GM18517 (cell line): ENCODE results near the gene OR2H1.

Experiments
- ATAC-seq: cut with Tn5 transposase; IDR thresholded peaks from one replicate; pipeline ENCODE4 v1.9.1; 2021; ENCODE audit warnings: mild to moderate bottlenecking, moderate library complexity; ENCODE audit not compliant: unreplicated experiment

The OR2H1 gene

DNA sequence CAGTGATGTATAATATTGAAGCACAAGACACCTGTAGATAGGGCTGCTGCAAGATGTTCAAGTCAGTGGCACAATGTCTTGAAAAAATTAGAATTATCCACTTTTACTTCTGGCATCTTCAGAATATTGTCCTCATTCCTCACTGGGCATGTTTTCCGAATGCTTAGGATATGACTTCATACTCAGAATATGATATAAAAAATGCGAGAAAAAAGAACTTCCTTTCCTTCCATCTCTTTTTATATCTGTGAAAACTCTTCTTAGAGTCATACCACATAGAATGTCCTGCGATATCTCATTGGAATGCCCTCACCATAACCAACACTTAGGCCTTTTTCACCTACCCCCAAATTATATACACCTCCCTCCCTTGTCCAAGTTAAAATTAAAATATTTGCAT is 26.2 kb downstream of the OR2H1 start:
- no peak for ATAC-seq

DNA sequence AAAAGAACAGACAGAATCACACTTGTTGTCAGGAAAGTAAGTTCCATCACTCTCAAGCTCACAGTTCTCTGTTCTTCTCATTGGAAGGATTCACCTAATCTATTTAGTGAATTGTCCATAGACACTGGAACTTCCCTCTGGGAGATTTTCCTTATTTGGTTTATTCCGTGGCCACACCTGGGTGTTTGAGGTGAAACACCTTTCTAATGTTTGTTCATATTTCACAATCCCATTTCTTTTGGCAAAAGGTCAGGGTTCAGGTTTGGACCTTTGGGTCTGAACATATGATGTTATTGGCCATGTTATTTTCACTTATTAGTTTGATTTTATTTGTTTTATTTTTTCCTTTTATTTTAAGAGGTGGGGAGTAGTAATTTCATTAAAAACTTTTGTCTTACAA is 26.8 kb downstream of the OR2H1 start:
- ATAC-seq: no peak

DNA sequence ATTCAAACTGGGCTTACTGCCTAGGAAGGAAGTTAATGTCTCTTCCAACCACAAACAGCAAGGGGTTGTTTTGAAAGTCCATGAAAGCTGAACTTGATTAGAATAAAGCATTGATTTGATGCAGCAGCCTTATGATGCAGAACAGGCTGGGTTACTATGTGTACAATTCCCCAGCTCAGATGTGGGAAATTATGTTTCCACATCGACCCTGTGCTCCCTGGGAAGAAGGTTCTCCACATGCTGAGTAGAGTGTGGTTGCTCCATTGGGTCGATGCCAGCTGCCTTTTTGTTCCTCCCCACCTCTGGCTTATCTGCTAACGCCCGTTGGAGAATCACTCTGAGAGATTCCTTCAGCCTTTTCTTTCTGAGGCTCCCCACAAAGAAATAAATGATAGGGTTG is 29.6 kb downstream of the OR2H1 start:
- ATAC-seq: no peak

DNA sequence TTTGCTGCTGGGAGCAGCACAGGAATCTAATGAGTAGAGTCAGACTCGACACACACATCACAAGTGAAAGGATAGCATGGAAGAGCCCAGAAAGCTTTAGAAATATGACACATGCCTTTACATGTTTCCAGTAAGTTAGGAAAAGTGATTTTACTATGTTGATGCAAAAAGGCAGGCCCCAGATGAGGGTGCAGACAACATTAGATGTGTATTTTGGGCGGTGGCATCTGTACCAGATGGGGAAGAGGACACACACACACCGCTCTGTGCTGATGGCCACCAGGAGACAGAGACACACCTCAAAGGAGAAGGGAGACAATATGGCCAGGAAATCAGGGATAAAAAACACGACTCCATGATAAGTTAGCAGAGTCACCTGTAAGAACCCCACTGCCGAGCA is 30.2 kb downstream of the OR2H1 start:
- no peak for ATAC-seq

DNA sequence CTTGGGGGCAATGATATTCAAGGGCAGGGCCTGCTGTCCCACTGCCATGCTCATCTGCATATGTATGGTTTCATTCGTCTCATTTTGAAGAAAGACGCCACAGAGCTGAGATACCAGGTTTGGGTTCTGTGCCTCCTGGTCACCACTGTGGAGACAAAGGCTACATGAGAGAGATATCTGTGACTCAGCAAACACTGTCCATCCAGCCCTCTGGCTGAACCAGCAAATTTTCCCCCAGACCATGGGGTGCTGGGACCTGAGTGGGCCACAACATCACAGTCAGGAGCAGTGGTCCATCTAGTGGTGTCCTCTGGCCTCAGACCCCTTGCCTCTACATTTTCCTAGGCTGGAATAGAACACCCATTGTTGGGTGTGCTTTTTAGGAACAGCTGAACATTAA is 30.7 kb downstream of the OR2H1 start, which contains the start of gene MAS1L:
Gene MAS1L (minus strand): TSS at position 297 of the 400 bp plus-strand sequence. CDS start 54 bp downstream, at position 243.
- ATAC-seq: no peak

DNA sequence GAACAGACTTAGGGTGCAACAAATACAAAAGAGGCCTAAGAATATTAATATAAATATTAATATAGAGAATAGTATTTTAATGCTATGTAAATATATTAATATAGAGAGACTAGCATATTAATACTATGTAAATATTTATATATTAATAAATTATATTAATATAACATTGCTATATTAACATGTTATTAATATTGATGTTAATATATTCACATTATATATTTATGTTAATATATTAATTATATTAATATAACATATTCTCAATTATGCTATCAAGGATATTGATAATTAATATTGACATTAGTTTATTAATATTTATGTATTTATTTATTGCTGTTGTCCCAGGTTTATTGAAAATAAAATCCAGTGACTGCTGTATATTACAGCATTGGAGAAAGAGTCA is 31.9 kb downstream of the OR2H1 start:
- ATAC-seq: no peak

DNA sequence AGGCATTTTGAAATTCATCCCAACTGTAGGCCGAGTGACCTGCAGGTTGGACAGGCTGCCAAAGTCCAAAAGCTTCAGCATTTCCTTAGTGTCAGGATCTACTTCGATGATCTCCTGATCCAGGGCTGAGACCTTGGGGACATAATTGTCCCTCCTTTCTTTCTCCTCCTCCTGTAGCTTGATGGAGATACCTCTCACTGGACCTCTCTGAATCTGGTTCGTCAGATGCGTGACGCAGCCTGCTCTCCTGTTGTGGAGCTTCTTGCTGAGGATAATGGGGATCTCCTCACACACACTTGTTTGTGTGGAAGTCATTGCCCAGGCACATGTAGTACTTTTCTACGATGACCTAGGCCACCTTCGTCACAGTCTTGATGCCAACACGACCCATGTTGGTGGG is 32.3 kb downstream of the OR2H1 start:
- ATAC-seq: no peak

DNA sequence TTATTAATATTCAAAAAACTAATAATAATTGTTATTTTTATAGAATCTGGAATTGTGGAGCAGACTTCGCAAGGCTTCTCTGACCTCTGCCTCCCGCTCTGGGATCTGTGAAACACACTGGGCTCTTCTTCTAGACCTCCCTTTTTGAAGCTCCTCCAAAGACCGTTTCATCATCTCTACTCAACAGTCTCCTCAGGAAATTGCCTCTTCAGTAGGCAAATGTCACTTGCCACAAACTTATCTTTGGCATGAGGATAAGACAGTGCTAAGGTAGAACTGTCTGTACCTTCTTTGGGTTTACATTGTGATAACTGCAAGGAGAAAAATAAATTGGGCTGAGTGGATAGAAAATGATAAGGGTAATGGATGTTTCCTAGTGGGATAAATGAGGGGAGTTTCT is 33.1 kb downstream of the OR2H1 start:
- no peak for ATAC-seq

DNA sequence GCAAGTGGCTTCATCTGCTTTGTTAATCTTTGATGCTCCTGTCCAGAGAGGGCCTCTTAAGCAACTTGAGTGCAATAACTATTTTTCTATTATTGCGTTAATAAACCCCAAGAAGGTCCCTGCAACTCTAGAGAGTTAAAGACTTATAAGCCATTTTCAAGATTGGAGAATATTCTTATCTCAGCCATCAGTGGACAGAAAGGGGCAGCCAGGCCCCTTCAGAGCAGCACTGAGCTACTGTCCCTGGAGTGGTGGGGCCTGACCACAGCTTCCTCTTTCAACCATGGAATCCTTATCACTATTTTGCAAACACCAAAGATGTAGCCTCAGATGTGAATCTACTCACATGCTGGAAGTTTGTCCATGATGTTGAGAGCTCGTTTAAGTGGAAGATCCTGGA is 33.6 kb downstream of the OR2H1 start:
- ATAC-seq: no peak

DNA sequence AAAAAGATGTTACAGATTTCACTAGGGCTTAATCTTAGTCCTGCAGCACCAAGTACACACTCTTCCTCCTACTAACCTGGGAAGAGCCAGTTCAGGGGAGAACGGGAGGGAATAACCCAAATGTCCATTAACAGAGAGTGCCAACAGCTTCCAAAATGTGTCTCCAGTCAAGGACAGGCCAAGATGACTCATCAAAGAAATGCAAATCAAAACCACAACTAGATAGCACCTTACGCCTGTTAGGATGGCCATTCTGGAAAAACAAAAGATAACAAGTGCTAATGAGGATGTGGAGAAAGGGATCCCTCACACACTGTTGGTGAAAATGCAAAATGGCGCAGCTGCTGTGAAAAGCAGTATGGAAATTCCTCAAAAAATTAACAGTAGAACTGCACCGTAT is 34.6 kb downstream of the OR2H1 start:
- no peak for ATAC-seq

DNA sequence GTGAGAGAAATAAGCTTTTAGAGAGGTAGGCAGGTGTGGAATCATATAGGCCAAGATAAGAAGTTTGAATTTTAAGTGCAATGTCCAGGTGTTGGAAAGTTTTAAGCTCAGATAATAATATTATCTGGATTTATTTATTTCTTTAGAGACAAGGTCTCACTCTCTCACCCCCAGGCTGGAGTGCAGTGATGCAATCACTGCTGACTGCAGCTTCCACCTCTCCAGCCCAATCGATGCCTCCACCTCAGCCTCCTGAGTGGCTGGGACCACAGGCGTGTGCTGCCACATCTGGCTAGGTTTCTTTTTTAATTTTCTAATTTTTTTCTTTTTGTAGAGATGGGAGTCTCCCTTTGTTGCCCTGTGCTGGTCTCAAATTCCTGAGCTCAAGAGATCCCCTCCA is 36.3 kb downstream of the OR2H1 start:
- ATAC-seq: no peak

DNA sequence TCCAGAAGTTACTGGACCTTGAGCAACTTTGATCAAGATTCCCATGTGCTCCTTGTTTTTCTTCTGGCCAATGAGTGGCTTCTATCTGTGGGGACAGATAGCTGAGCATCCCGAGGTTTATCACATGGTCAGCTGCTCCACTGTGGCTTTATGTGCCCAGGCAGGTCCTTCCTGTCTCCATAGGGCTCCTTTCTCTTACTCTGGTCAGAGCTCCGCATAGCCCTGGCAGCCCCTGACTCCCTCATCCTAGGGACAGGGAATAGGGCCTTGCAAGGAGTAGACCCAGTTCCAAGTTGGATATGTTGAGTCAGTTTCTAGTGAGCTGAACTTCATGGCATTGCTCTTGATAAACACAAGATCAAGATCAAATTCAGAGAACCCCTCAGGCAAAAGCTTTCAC is 37.2 kb downstream of the OR2H1 start:
- no peak for ATAC-seq

DNA sequence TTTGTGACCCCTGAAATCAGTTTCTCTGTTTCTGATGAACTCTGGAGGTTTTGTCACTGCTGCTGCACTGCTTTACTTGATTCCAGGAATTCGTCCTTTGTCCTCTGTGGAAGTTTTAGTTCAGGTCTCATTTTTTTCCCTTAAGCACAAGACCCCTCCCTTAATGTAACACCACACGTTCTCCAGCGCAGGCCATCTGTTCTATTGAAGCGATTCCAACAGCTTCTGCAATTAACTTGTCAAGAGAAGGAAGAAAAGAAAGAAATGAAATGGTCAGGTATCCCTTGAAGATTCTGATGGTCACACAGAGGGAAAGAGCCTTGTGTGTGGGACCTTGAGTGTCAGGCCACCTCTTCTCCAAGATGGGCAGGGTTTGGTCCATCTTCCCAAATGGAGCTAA is 38.6 kb downstream of the OR2H1 start:
- no peak for ATAC-seq

DNA sequence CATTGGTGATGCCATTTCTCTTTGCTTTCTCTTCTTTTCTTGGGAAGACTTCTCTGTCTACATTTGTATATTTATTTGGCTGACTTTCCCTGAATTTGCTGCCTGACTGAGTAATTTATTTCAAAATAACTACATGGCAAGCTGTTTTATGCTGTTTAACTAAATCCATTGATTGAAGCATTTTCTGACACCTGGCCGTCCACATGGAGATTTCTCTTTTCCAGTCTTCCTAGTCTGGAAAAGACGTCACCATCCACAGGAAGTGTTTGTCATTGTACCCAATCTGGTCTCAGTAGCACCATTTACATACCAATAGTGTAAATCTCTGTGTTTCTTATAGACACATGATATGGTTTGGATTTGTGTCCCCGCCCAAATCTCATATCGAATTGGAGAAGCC is 40.0 kb downstream of the OR2H1 start:
- no peak for ATAC-seq

DNA sequence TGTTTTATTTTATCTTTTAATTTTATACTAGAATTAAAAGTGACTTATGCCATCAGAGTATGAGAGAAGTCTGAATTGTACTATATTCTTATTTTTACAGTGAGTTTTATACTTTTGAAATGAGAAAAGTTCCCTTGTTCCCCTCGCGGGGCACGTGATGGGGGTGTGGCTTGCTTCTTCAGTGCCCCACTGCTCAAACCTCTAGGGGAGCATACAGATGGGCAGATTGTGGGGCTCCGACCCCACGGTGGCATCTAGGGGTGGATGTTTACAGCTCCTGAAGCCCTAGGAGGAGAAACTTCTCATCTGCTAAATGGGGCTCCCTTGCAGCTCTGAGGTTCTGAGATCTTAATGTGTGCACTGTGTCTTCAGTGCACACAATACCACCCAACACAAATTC is 42.7 kb downstream of the OR2H1 start:
- ATAC-seq: no peak

DNA sequence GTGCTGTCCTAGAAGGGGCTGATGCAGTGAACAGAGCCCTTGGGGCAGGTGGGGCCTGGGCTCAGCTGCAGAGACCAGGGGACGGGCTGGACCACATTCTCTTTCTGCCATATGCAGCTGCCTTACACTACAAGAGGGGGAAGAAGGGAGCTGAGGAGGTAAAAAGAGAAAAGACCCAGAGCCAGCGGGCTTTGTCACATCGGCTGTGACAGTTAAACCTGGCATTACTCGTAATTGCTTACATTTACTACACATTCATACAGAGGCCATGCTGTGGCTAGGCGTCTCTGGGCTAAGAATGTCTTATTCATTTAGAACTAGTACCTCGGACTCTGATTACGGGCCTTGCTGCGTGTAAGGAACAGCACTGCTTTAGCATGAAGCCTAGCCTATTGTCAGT is 43.6 kb downstream of the OR2H1 start:
- ATAC-seq: no peak

DNA sequence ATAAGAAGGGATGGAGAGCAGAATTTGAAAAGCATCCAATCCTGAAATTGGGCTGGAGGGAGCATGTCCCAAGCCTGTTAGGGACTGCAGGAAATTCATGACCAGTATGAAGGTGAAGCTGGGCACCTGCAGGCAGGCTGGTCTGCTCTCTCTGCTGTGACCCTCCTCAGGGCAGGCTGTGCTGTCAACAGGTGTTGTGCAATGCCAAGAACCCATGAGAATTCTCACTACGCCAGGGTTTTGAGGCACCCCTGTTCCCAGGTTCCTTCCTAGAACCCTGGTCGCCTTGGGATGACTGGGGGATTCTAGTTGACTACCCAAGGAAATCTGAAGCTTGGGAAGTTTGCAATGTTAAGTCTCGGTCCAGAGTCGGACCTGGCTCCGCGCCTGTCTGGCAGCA is 44.2 kb downstream of the OR2H1 start:
- ATAC-seq: no peak

DNA sequence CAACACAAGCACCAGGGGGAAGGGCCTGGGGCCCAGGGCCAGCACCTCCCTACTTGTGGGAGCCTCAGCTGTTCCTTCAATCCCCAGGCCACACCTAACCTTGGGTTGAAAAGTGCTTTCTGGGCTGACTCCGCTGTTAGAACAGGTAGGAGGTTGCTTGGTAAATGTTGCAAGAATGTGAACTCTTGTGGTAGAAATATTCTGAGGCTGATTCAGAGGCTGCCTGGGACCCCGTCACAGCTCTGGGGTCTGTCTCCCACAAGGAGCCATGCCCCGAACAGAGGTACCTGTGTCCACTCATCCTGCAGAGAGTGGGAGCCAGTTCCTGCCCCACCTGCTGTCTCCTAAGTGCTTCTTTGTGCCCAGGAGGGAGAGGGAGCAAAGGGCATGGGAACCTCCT is 45.2 kb downstream of the OR2H1 start:
- ATAC-seq: no peak

DNA sequence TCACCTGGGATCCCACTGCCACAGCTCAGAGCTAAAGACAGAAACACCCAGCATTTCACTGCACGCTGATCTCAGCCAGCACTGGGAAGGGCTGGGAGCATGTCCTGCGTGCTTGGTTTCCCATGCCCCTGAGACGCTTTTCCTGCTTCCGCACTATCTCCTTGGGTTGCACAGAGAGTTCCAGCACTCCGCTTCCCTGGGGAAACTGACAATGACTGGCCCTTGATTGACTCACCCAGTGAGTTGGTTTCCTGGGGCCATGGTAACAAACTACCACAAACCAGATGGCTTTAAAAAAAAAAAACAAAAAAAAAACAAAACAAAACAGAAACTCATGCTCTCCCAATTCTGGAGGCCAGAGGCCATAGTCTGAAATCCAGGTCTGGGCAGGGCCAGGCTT is 45.6 kb downstream of the OR2H1 start:
- ATAC-seq: no peak

DNA sequence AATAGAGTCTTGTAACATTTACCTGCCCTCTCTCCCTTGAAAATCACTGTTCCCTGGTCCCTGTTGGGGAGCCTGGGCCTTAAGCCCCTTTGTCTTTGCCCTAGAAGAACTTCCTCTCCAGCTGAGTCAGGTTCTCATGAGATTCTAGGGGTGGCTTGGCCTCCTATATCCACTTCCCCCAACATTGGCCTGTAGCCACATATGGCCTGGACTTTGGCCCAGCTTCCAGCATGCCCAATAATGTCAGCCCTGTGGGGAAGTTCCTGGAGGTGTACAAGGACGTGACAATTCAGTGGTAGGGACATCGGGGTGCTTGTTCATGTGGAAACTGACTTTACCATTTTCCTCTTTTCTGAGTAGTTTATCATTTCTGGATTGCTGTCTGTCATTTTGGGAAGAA is 48.0 kb downstream of the OR2H1 start:
- no peak for ATAC-seq

DNA sequence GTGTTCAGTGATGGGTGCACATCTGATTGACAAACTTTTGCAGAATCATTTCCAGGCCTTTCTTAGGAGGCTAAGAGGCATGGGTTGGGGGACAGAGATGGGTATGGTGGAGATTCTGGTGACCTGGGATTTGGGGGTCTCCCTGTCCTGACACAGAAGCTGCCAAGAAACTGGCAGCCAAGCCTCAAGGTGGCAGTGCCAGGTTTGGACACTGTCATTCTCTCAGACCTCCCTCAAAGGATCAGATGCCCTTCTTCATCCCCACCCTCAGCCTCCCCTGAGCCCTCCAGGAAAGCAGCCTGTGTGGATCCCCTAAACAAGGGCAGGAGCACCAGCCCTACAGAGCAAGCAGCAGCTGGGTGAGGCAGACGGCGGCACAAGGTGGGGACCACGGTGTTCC is 48.9 kb downstream of the OR2H1 start:
- ATAC-seq: no peak

DNA sequence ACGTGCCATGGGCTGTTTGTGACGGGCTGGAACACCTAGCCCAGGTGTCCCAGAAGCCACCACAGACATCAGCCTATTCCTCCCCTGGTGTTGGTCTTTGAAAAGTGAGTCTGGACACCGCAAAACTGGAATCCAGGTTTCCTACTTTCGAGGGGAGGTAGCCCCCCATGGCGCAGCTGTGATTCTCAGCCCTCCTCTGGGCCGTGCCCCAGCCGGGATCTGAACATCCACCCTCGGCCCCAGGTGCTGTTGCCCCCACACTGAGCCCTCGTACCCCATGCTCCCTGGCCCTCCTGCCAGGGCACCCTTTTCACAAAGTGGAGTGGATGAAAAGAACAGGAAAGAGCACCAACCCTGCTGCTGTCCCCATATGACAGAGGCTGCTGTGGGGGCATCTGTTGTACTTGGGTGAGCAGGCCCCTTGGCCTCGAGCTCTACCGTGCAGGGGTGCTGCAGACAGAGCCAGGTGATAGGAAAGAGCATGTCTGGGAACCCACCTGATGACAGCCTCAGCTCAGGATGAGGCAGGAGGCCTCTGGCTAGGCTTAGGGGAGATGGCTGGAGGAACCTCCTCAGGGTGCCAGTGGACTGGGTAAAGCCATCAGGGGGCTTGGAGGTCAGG is 49.6 kb downstream of the OR2H1 start:
- ATAC-seq: no peak

DNA sequence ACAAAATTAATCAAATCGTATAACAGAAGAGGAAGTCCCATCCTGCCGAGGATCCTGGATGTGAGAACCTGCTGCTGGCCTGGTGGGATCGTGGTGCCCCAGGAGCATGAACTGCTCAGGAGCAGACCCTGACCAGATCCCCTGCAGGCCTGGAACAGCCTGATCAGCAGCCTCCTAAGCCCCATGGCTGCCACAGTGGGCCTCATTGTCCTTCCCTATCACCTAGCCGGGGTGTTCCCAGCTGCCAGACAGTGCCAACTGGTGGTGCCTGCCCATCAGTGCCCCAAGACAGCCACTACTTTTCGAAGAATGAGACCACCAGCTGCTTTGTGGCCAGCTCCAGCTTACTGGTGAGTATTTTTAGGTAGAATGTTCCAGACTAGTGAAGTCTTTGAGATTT is 50.4 kb downstream of the OR2H1 start:
- no peak for ATAC-seq

DNA sequence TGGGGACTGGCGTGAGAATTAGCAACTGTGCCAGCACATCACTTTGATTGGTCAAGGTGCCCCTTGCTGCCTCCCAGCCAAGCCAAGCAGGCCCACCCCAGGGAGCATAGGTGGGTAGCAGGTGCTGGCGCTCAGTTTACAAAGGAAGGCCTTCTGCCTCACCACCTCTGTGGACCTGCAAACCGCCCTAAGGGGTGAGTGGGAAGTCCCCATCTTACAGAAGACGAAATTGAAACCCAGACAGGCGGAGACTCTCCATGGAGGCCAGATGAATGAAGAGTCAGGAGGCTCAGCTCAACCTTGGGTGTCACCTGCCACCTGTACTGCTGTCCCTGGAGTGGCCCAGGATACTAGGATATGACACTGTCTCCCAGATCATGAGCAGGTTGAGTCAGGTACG is 52.3 kb downstream of the OR2H1 start:
- ATAC-seq: no peak
